SHP77 treated with DMSO at 0.1 percent for 48 hours (cell line): ENCODE results near the gene ALG11.
"Not testable (repeated sequence)": the region's sequence is repeated elsewhere in the genome, so short reads cannot be mapped to it uniquely, and the experiment has no call there.

Source experiments
- DNase-seq: peaks from one replicate; lab custom pipeline; 2025; lab: John Stamatoyannopoulos, UW

ALG11 gene

GRCh38 chr13:52027832-52028231, 15.6 kb downstream of the ALG11 start:
- DNase-seq: no peak

GRCh38 chr13:52029569-52029968, 17.4 kb downstream of the ALG11 start:
- no peak for DNase-seq

- not testable (repeated sequence) for DNase-seq
Measured at GRCh38 chr13:52030401-52030800, 18.2 kb downstream of the ALG11 start.

GRCh38 chr13:52033039-52033438, 20.8 kb downstream of the ALG11 start:
- no peak for DNase-seq

- no peak for DNase-seq
Measured at GRCh38 chr13:52034616-52035226, 22.5 kb downstream of the ALG11 start.

GRCh38 chr13:52036037-52036436, 23.8 kb downstream of the ALG11 start:
- DNase-seq: no peak

- no peak for DNase-seq
Measured at GRCh38 chr13:52043675-52044074, 31.5 kb downstream of the ALG11 start.

GRCh38 chr13:52047463-52047862, 35.3 kb downstream of the ALG11 start:
- DNase-seq: no peak

GRCh38 chr13:52048516-52048915, 36.3 kb downstream of the ALG11 start:
- DNase-seq: no peak

- no peak for DNase-seq
Measured at GRCh38 chr13:52051400-52051799, 39.2 kb downstream of the ALG11 start.

GRCh38 chr13:52053460-52053859, 41.3 kb downstream of the ALG11 start:
- no peak for DNase-seq

- DNase-seq: not testable (repeated sequence)
Measured at GRCh38 chr13:52061064-52061463, 48.9 kb downstream of the ALG11 start.

- DNase-seq: no peak
Measured at GRCh38 chr13:52061587-52061986, 49.4 kb downstream of the ALG11 start.

GRCh38 chr13:52067237-52067636, 55.0 kb downstream of the ALG11 start:
- DNase-seq: no peak

- no peak for DNase-seq
Measured at GRCh38 chr13:52070929-52071523, 58.8 kb downstream of the ALG11 start.
